Hepatocyte (in vitro differentiated cells): ENCODE data around the gene NMNAT3. TPM values are rescaled to one million over a fixed set of nuclear protein-coding genes. Genes with fewer than 3 reads are reported as not detected.

ENCODE experiments used
- DNase-seq: peaks from one replicate; pipeline ENCODE4 v3.0.0-alpha.2; 2016; ENCODE audit warnings: low spot score
- H2AFZ ChIP-seq: fragments of 200-600 bp; sonication (generic); 2 replicates; pipeline ENCODE4 v1.6.0; 2016; ENCODE audit warnings: antibody characterized with exemption, mild to moderate bottlenecking
- H3K27ac ChIP-seq: fragments of 200-600 bp; sonication (generic); 2 replicates; pipeline ENCODE4 v1.5.1; 2016; ENCODE audit warnings: mild to moderate bottlenecking
- H3K27me3 ChIP-seq: fragments of 200-600 bp; sonication (generic); 2 replicates; pipeline ENCODE4 v1.6.1; 2016
- H3K36me3 ChIP-seq: fragments of 200-600 bp; sonication (generic); replicated peaks from 2 replicates; pipeline ENCODE4 v1.5.1; 2016; ENCODE audit warnings: low read depth; ENCODE audit not compliant: insufficient read depth
- H3K4me1 ChIP-seq: fragments of 200-600 bp; sonication (generic); 2 replicates; pipeline ENCODE4 v1.5.1; 2016; ENCODE audit warnings: mild to moderate bottlenecking, moderate library complexity; ENCODE audit not compliant: insufficient read depth
- H3K4me2 ChIP-seq: fragments of 200-600 bp; sonication (generic); 2 replicates; pipeline ENCODE4 v1.6.0; 2016
- H3K4me3 ChIP-seq: fragments of 200-600 bp; sonication (generic); 2 replicates; pipeline ENCODE4 v1.5.1; 2016; ENCODE audit warnings: mild to moderate bottlenecking
- H3K79me2 ChIP-seq: fragments of 200-600 bp; sonication (generic); 2 replicates; pipeline ENCODE4 v1.6.0; 2017; ENCODE audit warnings: mild to moderate bottlenecking
- H3K9me2 ChIP-seq: fragments of 200-600 bp; sonication (generic); replicated peaks from 2 replicates; pipeline ENCODE4 v1.6.0; 2017; ENCODE audit warnings: mild to moderate bottlenecking; ENCODE audit not compliant: insufficient read depth
- H3K9me3 ChIP-seq: fragments of 200-600 bp; sonication (generic); 2 replicates; pipeline ENCODE4 v1.5.1; 2016; ENCODE audit warnings: low read depth, mild to moderate bottlenecking
- H4K20me1 ChIP-seq: fragments of 200-600 bp; sonication (generic); 2 replicates; pipeline ENCODE4 v1.6.0; 2016; ENCODE audit warnings: mild to moderate bottlenecking; ENCODE audit not compliant: insufficient read depth, poor library complexity, severe bottlenecking
- CTCF ChIP-seq: fragments of 200-600 bp; sonication (generic); IDR thresholded peaks from 2 replicates; pipeline ENCODE4 v1.5.1; 2016; ENCODE audit warnings: antibody characterized with exemption, mild to moderate bottlenecking; ENCODE audit not compliant: poor library complexity
- EZH2 ChIP-seq: fragments of 200-600 bp; sonication (generic); IDR thresholded peaks from 2 replicates; pipeline ENCODE4 v1.6.1; 2016; ENCODE audit warnings: antibody characterized with exemption, mild to moderate bottlenecking, borderline replicate concordance
- EZH2phosphoT487 ChIP-seq: fragments of 200-600 bp; sonication (generic); IDR thresholded peaks from one replicate; pipeline ENCODE4 v1.6.1; 2018; ENCODE audit warnings: antibody characterized with exemption, mild to moderate bottlenecking, low read depth, moderate library complexity; ENCODE audit not compliant: unreplicated experiment, severe bottlenecking
- WGBS: methylation state at CpG from one replicate; pipeline ENCODE4 v1.1.6; 2016; ENCODE audit warnings: low lambda C conversion rate; ENCODE audit errors: missing lambda C conversion rate; 5-methylcytosine and 5-hydroxymethylcytosine counted together
- polyA plus RNA-seq: library from polyadenylated mRNA; unstranded; fragments of >200 nt; fragmentation: Nextera tagmentation; extraction: Ambion mirVana; gene quantifications from 2 replicates; pipeline ENCODE4 v1.2.1, GENCODE V29; 2016
- total RNA-seq: library from RNA; depleted of rRNA; stranded (reverse); fragments of >200 nt; gene quantifications from 2 replicates; pipeline ENCODE4 v1.2.3, GENCODE V29; 2014

The NMNAT3 gene
- total and polyA plus RNA-seq, 2 experiments from 2014 or later = 4.7 to 8.3 TPM

GRCh38 chr3:139577346-139577745 is 100.4 kb downstream of the NMNAT3 start:
- H3K36me3 ChIP-seq = no peaks in the 10 kb centered on the region
- no peaks in the 10 kb centered on the region for H3K79me2 ChIP-seq
- H3K27me3 ChIP-seq = no peaks in the 10 kb centered on the region
- no peak overlapping the region for H3K27ac ChIP-seq
- no peak for TF ChIP-seq EZH2phosphoT487
- TF ChIP-seq EZH2 = no peak
- no peak for TF ChIP-seq CTCF
- H3K9me2 ChIP-seq = no peaks in the 10 kb centered on the region
- no peaks in the 10 kb centered on the region for H4K20me1 ChIP-seq
- WGBS = 88% methylated on average over 2 of the region's 2 CpGs
- no peaks in the 10 kb centered on the region for H3K4me1 ChIP-seq
- H3K4me3 ChIP-seq = no peak overlapping the region
- H3K4me2 ChIP-seq = no peak overlapping the region
- DNase-seq = no peak
- no peak overlapping the region for H2AFZ ChIP-seq
- H3K9me3 ChIP-seq = no peaks in the 10 kb centered on the region

- H3K9me2 ChIP-seq = no peaks in the 10 kb centered on the region
- no peak overlapping the region for H2AFZ ChIP-seq
- H4K20me1 ChIP-seq = no peaks in the 10 kb centered on the region
- no peak overlapping the region for H3K4me3 ChIP-seq
- 45% methylated on average over 1 of the region's 1 CpG for WGBS
- no peaks in the 10 kb centered on the region for H3K27me3 ChIP-seq
- H3K79me2 ChIP-seq = no peaks in the 10 kb centered on the region
- H3K36me3 ChIP-seq = no peaks in the 10 kb centered on the region
- no peaks in the 10 kb centered on the region for H3K9me3 ChIP-seq
- H3K4me2 ChIP-seq = no peak overlapping the region
- no peak for DNase-seq
- TF ChIP-seq EZH2phosphoT487 = no peak
- no peak for TF ChIP-seq CTCF
- no peak for TF ChIP-seq EZH2
- H3K4me1 ChIP-seq = no peaks in the 10 kb centered on the region
- no peak overlapping the region for H3K27ac ChIP-seq
These were observed 103.5 kb downstream of the NMNAT3 start for GRCh38 chr3:139574026-139574947.

GRCh38 chr3:139572847-139573672 is 104.7 kb downstream of the NMNAT3 start:
- Histone ChIP-seq H3K27me3 (no peaks in the 10 kb centered on the region), H3K4me1 (no peaks in the 10 kb centered on the region), H3K27ac (no peak overlapping the region), H2AFZ (no peak overlapping the region), H3K9me3 (no peaks in the 10 kb centered on the region), H3K4me3 (no peak overlapping the region), H3K9me2 (no peaks in the 10 kb centered on the region), H3K79me2 (no peaks in the 10 kb centered on the region), H4K20me1 (no peaks in the 10 kb centered on the region), H3K4me2 (no peak overlapping the region), H3K36me3 (no peaks in the 10 kb centered on the region)
- no peak for DNase-seq
- 84% methylated on average over 6 of the region's 6 CpGs for WGBS
- no peak for TF ChIP-seq EZH2phosphoT487
- TF ChIP-seq EZH2 = no peak
